ENCODE measurements around the gene B3GNT4.
"Not testable (repeated sequence)": the region's sequence is repeated elsewhere in the genome, so short reads cannot be mapped to it uniquely, and the experiment has no call there.

Gene B3GNT4

DNA sequence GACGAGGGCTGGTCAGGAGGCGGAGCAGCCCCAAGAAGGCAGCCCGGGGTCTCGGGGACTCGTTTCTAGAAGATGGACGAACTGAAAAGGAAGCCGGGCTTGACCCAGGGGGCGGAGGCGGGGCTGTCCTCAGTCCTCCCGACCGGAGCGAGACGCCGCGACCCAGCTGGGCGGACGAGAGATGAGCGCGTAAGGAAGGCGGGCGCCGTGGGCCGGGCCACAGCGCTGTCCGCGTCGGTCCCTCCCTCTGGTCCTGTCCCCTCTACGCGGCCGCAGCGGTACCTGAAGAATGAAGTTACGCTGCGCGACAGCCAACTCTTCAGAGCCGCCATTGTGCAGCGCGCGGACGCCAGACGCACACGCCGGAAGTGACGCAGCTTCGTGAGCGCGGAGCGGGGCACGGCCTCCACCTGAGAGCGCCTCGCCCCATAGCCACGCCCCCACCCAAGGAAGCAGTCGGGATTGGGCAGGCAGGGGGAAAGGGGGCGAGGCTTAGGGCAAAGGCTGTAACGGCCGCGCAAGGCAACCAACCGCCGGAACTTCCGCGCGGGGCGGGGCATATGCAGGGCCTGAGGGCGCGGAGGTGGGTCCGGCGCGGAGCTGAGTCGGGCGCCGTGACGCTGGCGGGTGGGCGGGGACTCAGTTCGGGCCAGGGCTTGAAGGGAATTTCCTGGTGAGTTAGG is 22.3 kb downstream of the B3GNT4 start, which contains the start of gene DIABLO:
Gene DIABLO, minus strand, starts transcription at position 370 of the 683 bp plus-strand sequence. Its CDS starts 38 bp downstream, at position 332.
- DNase-seq, result peak; percentile 100

- DNase-seq, result no peak
Measured at GRCh38 chr12:122226366-122227125, 23.0 kb downstream of the B3GNT4 start.

- DNase-seq, result peak in 3 of 5 donors; percentile 16 to 41 (median 23)
Measured at GRCh38 chr12:122227341-122227740, 23.8 kb downstream of the B3GNT4 start.

GRCh38 chr12:122228092-122228491 is 24.6 kb downstream of the B3GNT4 start:
- DNase-seq, result no peak

DNA sequence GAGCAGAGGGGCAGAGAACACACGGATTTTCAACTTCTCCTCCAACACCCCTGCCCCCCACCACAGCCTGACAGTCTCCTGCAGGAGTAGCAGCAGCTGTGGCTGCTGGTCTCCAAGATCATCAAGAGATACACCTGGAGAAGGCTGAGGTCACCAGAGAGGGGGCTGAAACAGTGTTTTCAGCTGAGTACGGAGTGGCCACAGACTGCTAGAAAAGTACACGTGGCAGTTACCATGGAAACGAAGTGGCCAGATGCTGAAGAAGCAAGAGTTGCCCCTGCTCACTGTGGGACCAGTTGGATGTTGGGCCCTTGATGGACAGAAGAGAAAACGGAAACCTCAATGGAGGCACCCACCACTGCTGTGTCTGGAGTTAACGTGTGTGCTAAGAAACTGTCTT is 27.3 kb downstream of the B3GNT4 start:
- DNase-seq, result no peak

DNA sequence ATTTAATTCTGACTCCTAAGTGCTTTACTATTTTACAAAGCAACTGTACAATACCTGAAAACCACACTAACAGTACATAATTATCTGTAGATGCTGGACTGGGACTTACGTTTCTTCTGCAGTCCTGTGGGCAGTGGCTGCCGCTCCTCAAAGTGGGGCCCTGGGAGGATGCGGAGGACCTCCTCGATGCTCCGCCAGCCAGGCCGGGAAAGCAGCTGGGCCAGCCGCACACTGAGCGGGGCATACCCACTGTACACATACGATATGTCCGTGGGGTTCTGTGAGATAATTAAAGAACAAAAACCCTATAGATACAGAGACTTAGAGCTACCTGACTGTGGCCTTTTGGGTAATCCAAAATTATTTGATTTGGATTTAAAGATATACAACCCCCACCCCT is 29.2 kb downstream of the B3GNT4 start:
- DNase-seq, result no peak

- no peak for DNase-seq
Measured at GRCh38 chr12:122235741-122236140, 32.2 kb downstream of the B3GNT4 start.

DNA sequence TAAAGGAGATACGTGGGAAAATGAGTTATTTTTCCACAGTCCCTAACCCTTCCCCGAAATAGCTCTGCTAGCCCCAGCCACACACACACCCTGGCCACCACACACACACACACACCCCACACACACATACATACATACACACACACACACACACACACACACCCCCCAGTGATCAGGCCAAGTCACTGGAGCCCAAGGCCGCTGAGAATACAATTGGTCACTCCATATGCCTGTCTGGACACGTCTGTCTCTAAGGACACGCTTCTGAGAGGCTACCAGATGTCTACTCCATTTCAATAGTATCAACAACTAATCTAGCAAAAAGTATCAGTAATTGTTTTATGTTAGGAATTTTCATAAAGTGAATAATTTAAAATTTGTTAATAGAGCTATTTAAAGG is 35.4 kb downstream of the B3GNT4 start:
- DNase-seq, result no peak

DNA sequence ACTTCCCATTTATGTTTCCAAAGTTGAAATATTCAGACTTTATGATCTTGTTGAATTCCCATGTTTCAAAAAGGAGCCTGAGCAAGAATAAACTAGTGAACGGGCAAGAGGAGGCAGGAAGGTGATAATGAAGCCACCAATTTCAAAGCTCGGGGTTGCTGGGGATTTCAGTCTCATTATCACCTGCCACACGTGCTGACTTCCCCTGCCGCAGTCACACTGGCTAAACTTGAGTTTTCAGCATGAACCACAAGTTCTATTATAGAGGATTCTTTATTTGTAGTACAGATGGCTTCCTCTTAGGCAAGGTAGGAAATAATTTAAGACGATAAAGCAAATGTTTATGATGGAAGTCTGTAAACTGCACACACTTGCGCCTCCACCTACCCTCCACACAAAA is 40.5 kb downstream of the B3GNT4 start:
- peak in 2 of 5 donors; percentile 16 to 33 for DNase-seq

GRCh38 chr12:122244565-122245371 is 41.3 kb downstream of the B3GNT4 start:
- DNase-seq, result peak in 1 of 5 donors; percentile 65

DNA sequence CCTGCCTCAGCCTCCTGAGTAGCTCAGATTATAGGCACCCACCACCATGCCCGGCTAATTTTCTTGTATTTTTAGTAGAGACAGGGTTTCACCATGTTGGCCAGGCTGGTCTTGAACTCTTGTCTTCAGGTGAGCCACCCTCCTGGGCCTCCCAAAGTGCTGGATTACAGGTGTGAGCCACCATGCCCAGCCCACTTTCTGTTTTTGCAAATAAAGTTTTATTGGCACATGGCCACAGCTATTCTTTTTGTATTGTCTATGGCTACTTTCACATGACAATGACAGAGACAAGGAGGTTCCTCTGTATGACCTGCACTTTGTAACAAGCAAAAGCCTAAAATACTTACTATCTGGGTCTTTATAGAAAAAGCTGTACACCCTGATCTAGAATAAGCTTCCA is 42.0 kb downstream of the B3GNT4 start:
- DNase-seq, result no peak

DNA sequence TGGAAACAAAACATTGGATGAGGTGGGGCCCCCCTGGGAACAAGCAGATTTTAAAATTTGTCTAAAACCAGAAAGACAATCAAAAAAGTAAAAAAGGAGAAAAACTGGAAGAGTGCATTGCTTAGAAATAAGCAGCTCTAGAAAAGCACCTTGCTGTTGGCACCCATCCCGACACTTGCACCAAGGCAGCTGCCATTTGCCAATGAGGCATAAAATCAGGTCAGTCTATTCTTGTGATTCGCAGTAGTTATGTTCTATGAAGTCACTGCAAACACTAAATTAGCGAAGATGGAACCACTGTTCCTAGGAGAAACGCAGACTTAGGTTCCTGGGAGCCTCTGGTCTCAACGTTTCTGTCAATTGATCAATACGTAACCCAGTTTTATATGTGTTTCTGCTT is 46.5 kb downstream of the B3GNT4 start:
- DNase-seq, result no peak

- DNase-seq, result no peak
Measured at GRCh38 chr12:122250536-122250935, 47.0 kb downstream of the B3GNT4 start.

DNA sequence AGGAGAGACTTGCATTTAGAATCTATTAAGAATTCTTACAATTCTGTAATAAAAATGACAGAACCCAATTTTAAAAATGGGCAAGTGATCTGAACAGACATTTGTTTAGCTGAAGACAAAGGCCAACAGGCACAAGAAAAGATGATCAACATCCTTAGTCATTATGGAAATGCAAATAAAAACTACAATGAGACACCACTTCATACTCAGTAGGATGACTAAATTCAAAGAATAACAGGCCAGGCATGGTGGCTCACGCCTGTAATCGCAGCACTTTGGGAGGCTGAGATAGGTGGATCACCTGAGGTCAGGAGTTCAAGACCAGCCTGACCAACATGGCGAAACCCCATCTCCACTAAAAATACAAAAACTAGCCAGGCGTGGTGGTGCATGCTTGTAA is 55.0 kb downstream of the B3GNT4 start:
- DNase-seq, result not testable (repeated sequence)

All from T-helper 1 cell (primary cell).